SK-N-SH treated with all-trans-retinoic acid at 6 μM for 48 hours (cell line): ENCODE data around the gene FBXW2.

Source experiments
- ATAC-seq: fragments of 200-7000 bp; cut with Tn5 transposase; 3 replicates; pipeline ENCODE4 v1.9.1; 2020; ENCODE audit warnings: mild to moderate bottlenecking, moderate library complexity
- ARNTL ChIP-seq: fragments of 450-650 bp; formaldehyde crosslinking; IDR thresholded peaks from 2 replicates; pipeline ENCODE4 v1.5.0; 2020; ENCODE audit warnings: low read depth, mild to moderate bottlenecking, moderate library complexity, borderline replicate concordance
- BACH2 ChIP-seq: fragments of 250-450 bp; sonication (Bioruptor Pico); IDR thresholded peaks from 2 replicates; pipeline ENCODE4 v1.9.0; 2021; ENCODE audit warnings: mild to moderate bottlenecking, borderline replicate concordance
- CSDC2 ChIP-seq: fragments of 250-450 bp; sonication (Bioruptor Pico); IDR thresholded peaks from 2 replicates; pipeline ENCODE4 v1.5.0; 2020; ENCODE audit warnings: mild to moderate bottlenecking, moderate library complexity
- GLIS3 ChIP-seq: fragments of 250-450 bp; sonication (Bioruptor Pico); IDR thresholded peaks from 2 replicates; pipeline ENCODE4 v1.5.0; 2020; ENCODE audit warnings: mild to moderate bottlenecking, moderate library complexity
- ISL1 ChIP-seq: fragments of 250-450 bp; sonication (Bioruptor Pico); IDR thresholded peaks from 2 replicates; pipeline ENCODE4 v2.1.2; 2022; ENCODE audit warnings: mild to moderate bottlenecking, moderate library complexity
- OSR1 ChIP-seq: fragments of 250-450 bp; sonication (Bioruptor Pico); IDR thresholded peaks from 2 replicates; pipeline ENCODE4 v1.8.0; 2022; ENCODE audit warnings: moderate library complexity, mild to moderate bottlenecking, inconsistent platforms
- PPARA ChIP-seq: fragments of 250-450 bp; sonication (Bioruptor Pico); IDR thresholded peaks from 2 replicates; pipeline ENCODE4 v1.5.0; 2020; ENCODE audit warnings: mild to moderate bottlenecking, borderline replicate concordance
- RARB ChIP-seq: fragments of 250-450 bp; sonication (Bioruptor Pico); IDR thresholded peaks from 2 replicates; pipeline ENCODE4 v1.8.0; 2021; ENCODE audit warnings: mild to moderate bottlenecking, moderate library complexity
- SNAI2 ChIP-seq: fragments of 250-450 bp; sonication (Bioruptor Pico); IDR thresholded peaks from 2 replicates; pipeline ENCODE4 v1.5.0; 2020; ENCODE audit warnings: mild to moderate bottlenecking, moderate library complexity
- TCF4 ChIP-seq: fragments of 250-450 bp; sonication (Bioruptor Pico); IDR thresholded peaks from 2 replicates; pipeline ENCODE4 v1.8.0; 2021; ENCODE audit warnings: mild to moderate bottlenecking, moderate library complexity, borderline replicate concordance
- TOX ChIP-seq: fragments of 250-450 bp; sonication (Bioruptor Pico); IDR thresholded peaks from 2 replicates; pipeline ENCODE4 v1.8.0; 2021; ENCODE audit warnings: mild to moderate bottlenecking, moderate library complexity, borderline replicate concordance
- ZFP3 ChIP-seq: fragments of 250-450 bp; sonication (Bioruptor Pico); IDR thresholded peaks from 2 replicates; pipeline ENCODE4 v1.5.0; 2020; ENCODE audit warnings: mild to moderate bottlenecking, moderate library complexity
- ZFP30 ChIP-seq: fragments of 450-650 bp; formaldehyde crosslinking; IDR thresholded peaks from 2 replicates; pipeline ENCODE4 v1.5.0; 2022; ENCODE audit warnings: mild to moderate bottlenecking, moderate library complexity
- ZNF70 ChIP-seq: fragments of 450-650 bp; formaldehyde crosslinking; IDR thresholded peaks from 2 replicates; pipeline ENCODE4 v1.5.0; 2020; ENCODE audit warnings: mild to moderate bottlenecking, moderate library complexity
- TF ChIP-seq, protein P1 (sequence below): fragments of 250-450 bp; sonication (Bioruptor Pico); IDR thresholded peaks from 2 replicates; pipeline ENCODE4 v1.8.0; 2021; ENCODE audit warnings: low read depth, mild to moderate bottlenecking, moderate library complexity, borderline replicate concordance
- TF ChIP-seq, protein P2 (sequence below): fragments of 250-450 bp; sonication (Bioruptor Pico); IDR thresholded peaks from 2 replicates; pipeline ENCODE4 v1.8.0; 2020; ENCODE audit warnings: mild to moderate bottlenecking, moderate library complexity, borderline replicate concordance
- TF ChIP-seq, protein P3 (sequence below): fragments of 250-450 bp; sonication (Bioruptor Pico); IDR thresholded peaks from 2 replicates; pipeline ENCODE4 v1.5.1; 2020; ENCODE audit warnings: low read depth, mild to moderate bottlenecking, moderate library complexity
- TF ChIP-seq, protein P4 (sequence below): fragments of 250-450 bp; sonication (Bioruptor Pico); IDR thresholded peaks from 2 replicates; pipeline ENCODE4 v1.5.0; 2020; ENCODE audit warnings: mild to moderate bottlenecking, moderate library complexity

Gene FBXW2

DNA sequence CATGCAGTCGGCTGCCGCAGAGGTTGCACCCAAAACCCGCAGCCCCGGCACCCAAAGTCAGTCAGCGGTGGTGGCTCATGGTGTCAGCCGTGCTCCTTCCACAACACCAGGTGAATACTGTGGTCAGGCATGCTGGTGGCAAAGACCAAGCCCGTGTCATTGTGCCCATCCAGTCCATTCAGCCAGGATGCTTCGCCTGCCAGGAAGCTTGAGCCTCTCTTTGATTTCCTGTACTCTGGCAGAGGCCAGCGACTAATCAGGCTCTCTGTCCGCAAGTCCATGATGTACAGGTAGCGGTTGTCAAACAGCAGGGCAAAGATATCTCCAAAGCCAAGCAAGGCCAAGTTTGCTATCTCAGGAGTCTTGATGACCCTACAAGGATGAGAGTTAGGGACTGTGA, 28.7 kb downstream of the FBXW2 start:
- ATAC-seq, result no peak
- no peak for TF ChIP-seq ISL1 (CRISPR knock-in tag)
- no peak for TF ChIP-seq BACH2 (CRISPR knock-in tag)
- no peak for TF ChIP-seq TOX
- TF ChIP-seq, protein P1, sequence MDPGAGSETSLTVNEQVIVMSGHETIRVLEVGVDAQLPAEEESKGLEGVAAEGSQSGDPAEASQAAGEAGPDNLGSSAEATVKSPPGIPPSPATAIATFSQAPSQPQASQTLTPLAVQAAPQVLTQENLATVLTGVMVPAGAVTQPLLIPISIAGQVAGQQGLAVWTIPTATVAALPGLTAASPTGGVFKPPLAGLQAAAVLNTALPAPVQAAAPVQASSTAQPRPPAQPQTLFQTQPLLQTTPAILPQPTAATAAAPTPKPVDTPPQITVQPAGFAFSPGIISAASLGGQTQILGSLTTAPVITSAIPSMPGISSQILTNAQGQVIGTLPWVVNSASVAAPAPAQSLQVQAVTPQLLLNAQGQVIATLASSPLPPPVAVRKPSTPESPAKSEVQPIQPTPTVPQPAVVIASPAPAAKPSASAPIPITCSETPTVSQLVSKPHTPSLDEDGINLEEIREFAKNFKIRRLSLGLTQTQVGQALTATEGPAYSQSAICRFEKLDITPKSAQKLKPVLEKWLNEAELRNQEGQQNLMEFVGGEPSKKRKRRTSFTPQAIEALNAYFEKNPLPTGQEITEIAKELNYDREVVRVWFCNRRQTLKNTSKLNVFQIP (CRISPR knock-in tag), result no peak
- no peak for TF ChIP-seq OSR1 (CRISPR knock-in tag)
- TF ChIP-seq, protein P2, sequence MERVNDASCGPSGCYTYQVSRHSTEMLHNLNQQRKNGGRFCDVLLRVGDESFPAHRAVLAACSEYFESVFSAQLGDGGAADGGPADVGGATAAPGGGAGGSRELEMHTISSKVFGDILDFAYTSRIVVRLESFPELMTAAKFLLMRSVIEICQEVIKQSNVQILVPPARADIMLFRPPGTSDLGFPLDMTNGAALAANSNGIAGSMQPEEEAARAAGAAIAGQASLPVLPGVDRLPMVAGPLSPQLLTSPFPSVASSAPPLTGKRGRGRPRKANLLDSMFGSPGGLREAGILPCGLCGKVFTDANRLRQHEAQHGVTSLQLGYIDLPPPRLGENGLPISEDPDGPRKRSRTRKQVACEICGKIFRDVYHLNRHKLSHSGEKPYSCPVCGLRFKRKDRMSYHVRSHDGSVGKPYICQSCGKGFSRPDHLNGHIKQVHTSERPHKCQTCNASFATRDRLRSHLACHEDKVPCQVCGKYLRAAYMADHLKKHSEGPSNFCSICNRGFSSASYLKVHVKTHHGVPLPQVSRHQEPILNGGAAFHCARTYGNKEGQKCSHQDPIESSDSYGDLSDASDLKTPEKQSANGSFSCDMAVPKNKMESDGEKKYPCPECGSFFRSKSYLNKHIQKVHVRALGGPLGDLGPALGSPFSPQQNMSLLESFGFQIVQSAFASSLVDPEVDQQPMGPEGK (CRISPR knock-in tag), result no peak
- TF ChIP-seq RARB (CRISPR knock-in tag), result no peak
- TF ChIP-seq, protein P3, sequence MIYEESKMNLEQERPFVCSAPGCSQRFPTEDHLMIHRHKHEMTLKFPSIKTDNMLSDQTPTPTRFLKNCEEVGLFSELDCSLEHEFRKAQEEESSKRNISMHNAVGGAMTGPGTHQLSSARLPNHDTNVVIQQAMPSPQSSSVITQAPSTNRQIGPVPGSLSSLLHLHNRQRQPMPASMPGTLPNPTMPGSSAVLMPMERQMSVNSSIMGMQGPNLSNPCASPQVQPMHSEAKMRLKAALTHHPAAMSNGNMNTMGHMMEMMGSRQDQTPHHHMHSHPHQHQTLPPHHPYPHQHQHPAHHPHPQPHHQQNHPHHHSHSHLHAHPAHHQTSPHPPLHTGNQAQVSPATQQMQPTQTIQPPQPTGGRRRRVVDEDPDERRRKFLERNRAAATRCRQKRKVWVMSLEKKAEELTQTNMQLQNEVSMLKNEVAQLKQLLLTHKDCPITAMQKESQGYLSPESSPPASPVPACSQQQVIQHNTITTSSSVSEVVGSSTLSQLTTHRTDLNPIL (CRISPR knock-in tag), result no peak
- no peak for TF ChIP-seq ARNTL (CRISPR knock-in tag)
- no peak for TF ChIP-seq TCF4 (CRISPR knock-in tag)
- TF ChIP-seq SNAI2, result no peak

DNA sequence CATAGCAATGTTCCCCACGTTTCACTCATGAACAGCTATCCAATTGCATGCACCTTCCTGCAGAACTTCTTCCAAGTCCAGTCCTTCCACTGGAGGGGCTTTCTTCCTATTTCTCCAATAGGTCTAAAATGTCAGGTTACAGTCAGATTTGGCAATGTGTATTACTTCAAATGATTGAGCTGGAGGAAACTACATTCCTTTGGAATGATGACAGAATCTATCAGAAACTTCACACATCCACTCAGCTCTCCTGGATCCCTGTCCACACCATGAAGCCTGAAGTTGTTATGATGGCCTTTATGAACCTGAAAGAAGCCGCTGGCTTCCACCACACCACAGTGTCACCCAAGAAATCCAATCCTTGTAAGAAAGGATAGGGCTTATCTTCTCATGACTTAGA, 32.2 kb downstream of the FBXW2 start:
- ATAC-seq, result no peak
- TF ChIP-seq TOX (no peak), TCF4 (CRISPR knock-in tag) (no peak), PPARA (CRISPR knock-in tag) (no peak), BACH2 (CRISPR knock-in tag) (no peak), CSDC2 (no peak)
- TF ChIP-seq, protein P3 (CRISPR knock-in tag), result no peak
- TF ChIP-seq, protein P4, sequence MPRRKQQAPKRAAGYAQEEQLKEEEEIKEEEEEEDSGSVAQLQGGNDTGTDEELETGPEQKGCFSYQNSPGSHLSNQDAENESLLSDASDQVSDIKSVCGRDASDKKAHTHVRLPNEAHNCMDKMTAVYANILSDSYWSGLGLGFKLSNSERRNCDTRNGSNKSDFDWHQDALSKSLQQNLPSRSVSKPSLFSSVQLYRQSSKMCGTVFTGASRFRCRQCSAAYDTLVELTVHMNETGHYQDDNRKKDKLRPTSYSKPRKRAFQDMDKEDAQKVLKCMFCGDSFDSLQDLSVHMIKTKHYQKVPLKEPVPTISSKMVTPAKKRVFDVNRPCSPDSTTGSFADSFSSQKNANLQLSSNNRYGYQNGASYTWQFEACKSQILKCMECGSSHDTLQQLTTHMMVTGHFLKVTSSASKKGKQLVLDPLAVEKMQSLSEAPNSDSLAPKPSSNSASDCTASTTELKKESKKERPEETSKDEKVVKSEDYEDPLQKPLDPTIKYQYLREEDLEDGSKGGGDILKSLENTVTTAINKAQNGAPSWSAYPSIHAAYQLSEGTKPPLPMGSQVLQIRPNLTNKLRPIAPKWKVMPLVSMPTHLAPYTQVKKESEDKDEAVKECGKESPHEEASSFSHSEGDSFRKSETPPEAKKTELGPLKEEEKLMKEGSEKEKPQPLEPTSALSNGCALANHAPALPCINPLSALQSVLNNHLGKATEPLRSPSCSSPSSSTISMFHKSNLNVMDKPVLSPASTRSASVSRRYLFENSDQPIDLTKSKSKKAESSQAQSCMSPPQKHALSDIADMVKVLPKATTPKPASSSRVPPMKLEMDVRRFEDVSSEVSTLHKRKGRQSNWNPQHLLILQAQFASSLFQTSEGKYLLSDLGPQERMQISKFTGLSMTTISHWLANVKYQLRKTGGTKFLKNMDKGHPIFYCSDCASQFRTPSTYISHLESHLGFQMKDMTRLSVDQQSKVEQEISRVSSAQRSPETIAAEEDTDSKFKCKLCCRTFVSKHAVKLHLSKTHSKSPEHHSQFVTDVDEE, result no peak
- TF ChIP-seq, protein P1 (CRISPR knock-in tag), result no peak

DNA sequence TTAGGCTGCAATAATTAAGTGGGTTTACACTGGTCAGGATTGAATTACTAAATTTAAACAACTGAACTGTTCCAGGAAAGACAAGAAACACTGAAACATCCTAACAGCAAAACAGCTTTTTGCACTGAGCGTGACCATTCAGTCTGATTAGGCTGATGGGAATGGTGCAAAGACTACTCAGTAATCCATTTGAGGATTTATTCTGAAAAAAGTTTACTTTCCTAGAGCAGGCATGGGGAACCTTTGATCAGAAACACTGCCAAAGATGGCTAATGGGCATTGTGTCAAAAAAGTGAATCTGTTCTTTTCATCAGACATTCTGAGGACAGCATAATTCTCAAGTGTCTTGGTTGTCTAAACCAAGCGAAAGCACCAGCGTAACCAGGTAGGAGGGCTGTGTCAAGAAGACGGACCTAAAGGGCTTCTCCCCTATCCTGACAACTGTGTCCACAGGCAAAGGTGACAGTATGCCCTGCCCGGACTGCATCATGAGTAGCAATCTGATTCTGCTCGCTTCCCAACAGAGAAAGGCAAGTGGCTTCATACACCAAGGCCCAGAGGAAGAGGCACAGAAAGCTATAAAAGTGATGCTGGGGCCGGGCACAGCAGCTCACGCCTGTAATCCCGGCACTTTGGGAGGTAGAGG, 33.3 kb downstream of the FBXW2 start:
- no peak for ATAC-seq
- TF ChIP-seq OSR1 (CRISPR knock-in tag) (no peak), ZFP30 (no peak), GLIS3 (CRISPR knock-in tag) (no peak), ZNF70 (CRISPR knock-in tag) (no peak), ZFP3 (no peak), TCF4 (CRISPR knock-in tag) (no peak), SNAI2 (no peak), PPARA (CRISPR knock-in tag) (no peak)
- TF ChIP-seq, protein P2 (CRISPR knock-in tag), result no peak
- TF ChIP-seq, protein P1 (CRISPR knock-in tag), result no peak
- TF ChIP-seq, protein P4, result no peak
